ENCODE measurements around the gene SCNN1B. TPM values are rescaled to one million over a fixed set of nuclear protein-coding genes. Genes with fewer than 3 reads are reported as not detected.
A peak's percentile ranks its signal among the peaks of the same experiment; 100 is the strongest.

SCNN1B gene
- total RNA-seq, 1 donor from 2014 or later: 38.3 TPM

DNA sequence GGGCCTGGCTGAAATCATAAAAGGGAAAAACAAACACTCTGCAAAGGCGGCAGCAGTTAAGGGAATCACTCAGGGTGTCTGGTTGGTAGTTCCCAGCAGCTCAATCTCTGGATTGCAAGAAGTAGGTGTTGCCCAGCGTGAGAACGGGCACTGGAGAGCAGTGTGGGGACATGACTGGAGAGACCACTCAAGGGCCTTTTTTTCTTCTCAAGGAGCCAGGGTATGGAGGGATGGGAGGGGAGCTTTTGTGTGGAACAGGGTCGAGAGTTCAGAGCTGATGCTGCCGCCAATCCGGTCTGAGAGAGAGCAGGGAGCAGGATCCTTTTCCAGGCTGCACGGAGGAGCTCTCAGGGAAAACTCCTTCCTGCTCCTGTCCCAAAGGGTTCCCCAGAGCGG lies 15.2 kb downstream of the SCNN1B start:
- TF ChIP-seq, protein P1, sequence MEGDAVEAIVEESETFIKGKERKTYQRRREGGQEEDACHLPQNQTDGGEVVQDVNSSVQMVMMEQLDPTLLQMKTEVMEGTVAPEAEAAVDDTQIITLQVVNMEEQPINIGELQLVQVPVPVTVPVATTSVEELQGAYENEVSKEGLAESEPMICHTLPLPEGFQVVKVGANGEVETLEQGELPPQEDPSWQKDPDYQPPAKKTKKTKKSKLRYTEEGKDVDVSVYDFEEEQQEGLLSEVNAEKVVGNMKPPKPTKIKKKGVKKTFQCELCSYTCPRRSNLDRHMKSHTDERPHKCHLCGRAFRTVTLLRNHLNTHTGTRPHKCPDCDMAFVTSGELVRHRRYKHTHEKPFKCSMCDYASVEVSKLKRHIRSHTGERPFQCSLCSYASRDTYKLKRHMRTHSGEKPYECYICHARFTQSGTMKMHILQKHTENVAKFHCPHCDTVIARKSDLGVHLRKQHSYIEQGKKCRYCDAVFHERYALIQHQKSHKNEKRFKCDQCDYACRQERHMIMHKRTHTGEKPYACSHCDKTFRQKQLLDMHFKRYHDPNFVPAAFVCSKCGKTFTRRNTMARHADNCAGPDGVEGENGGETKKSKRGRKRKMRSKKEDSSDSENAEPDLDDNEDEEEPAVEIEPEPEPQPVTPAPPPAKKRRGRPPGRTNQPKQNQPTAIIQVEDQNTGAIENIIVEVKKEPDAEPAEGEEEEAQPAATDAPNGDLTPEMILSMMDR (IDR thresholded peaks at IDR 0.05): no peak
- peak overlapping the region; percentile 27 for H3K27ac ChIP-seq
- no peaks in the 10 kb centered on the region for H3K36me3 ChIP-seq
- no peak overlapping the region for H3K4me3 ChIP-seq
- H3K27me3 ChIP-seq (ENCODE audit: low read depth): no peaks in the 10 kb centered on the region
- H3K4me1 ChIP-seq: peaks cover 26% of the 10 kb centered on the region
- no peaks in the 10 kb centered on the region for H3K9me3 ChIP-seq
- ATAC-seq (peak; percentile 88 to 90), DNase-seq (peak; percentile 80)
- intact Hi-C loops (cut with DNase I): no loop called here

DNA sequence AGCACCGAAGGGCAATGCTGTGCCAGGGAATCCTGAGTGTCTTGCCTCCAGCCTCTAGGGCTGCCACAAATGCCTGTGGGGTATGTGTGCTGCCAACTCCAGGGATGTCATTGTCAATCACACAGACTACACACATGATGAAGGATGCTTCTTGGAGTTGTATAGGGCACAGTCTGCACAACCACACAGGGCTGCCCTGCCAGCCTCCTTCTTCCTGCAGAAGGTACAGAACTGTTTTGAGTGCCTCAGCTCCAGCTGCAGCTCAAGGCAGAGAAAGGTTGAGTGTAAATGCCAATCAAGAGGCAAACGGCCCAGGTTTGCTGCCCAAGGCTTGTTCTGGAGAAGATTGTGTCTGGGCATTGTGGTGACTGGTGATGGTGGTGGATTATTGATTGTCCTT lies 15.6 kb downstream of the SCNN1B start:
- peaks cover 26% of the 10 kb centered on the region for H3K4me1 ChIP-seq
- ATAC-seq (peak; percentile 0 to 1), DNase-seq (no peak)
- no peak overlapping the region for H3K4me3 ChIP-seq
- H3K9me3 ChIP-seq: no peaks in the 10 kb centered on the region
- H3K27ac ChIP-seq: peak overlapping the region; percentile 27
- intact Hi-C loops (cut with DNase I): no loop called here
- no peaks in the 10 kb centered on the region for H3K27me3 ChIP-seq (ENCODE audit: low read depth)
- TF ChIP-seq, protein P1 (IDR thresholded peaks at IDR 0.05): no peak
- H3K36me3 ChIP-seq: no peaks in the 10 kb centered on the region

DNA sequence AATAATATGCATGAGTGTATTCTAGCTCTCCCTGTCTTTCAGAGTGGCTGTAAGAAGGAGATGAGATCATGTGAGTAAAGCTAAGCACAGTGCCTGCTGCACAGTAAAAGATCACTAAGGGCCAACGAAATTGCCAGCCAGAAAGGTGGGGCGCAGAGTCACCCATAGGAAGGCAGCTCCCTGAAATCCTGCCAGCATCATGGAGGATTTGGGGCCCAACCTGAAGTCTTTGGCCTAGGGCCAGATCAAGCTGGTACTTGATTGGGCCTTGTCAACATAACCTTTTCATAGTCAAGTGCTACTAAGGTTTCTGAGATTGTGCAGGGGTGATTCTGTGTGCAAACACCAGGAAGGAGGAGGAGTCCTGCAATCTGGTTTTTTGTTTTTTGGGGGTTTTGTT lies 16.5 kb downstream of the SCNN1B start:
- peaks cover 26% of the 10 kb centered on the region for H3K4me1 ChIP-seq
- no peaks in the 10 kb centered on the region for H3K9me3 ChIP-seq
- peak overlapping the region; percentile 31 for H3K27ac ChIP-seq
- H3K27me3 ChIP-seq (ENCODE audit: low read depth): no peaks in the 10 kb centered on the region
- H3K4me3 ChIP-seq: no peak overlapping the region
- intact Hi-C loops (cut with DNase I): no loop called here
- DNase-seq: peak; percentile 74
- H3K36me3 ChIP-seq: no peaks in the 10 kb centered on the region
- ATAC-seq: peak; percentile 62 to 71
- TF ChIP-seq, protein P1 (IDR thresholded peaks at IDR 0.05): no peak

DNA sequence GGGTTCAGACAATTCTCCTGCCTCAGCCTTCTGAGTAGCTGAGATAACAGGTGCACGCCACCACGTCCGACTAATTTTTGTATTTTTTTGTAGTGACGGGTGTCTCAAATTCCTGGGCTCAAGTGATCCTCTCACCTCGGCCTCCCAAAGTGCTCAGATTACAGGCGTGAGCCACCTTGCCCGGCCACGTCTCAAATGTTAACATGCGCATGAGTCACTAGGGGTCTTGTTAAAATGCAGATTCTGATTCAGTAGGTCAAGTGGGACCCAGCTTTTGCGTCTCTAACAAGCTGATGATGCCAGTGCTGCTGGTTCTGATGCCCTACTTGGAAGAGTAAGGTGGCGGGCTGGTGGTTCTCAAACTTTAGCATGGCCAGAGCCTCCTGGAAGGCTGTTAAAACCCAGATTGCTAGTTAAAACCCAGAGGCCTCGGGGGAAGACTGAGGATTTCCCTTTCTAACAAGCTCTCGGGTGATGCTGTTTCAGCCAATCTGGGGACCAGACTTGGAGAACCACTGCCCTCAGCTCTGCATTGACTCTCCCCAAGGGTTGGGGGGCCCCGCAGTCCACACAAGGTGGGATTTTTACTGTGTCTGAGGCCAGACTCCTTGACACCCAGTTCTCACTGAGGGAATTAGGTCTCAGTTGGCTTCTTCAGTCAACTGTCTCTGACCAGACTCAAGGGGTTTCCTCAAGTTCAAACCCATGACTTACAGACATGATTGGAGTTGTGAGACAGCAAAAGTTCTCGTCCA lies 17.9 kb downstream of the SCNN1B start:
- intact Hi-C loops (cut with DNase I): no loop called here

DNA sequence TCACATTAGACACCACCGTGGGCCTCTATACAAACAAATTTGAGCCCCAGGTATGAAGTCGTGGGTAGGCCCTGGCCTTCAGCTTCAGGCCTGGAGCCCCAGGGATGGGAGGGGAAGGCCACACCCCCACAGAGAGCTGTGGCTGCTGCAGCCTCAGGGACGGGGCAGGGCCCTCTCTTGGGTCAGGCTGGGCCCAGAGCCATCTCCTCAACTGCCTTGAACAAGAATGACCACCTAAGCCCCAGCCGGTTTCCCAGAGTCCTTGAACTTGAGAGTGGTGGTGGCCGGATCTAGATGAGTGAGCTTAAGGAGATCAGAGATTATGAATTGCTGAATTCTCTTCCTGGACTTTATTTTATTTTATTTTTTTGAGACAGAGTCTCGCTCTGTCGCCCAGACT lies 18.6 kb downstream of the SCNN1B start:
- ATAC-seq (peak; percentile 72 to 80), DNase-seq (peak; percentile 91)
- Histone ChIP-seq H3K4me3 (no peak overlapping the region), H3K36me3 (no peaks in the 10 kb centered on the region), H3K27me3 (ENCODE audit: low read depth) (no peaks in the 10 kb centered on the region), H3K27ac (peak overlapping the region; percentile 56), H3K4me1 (peaks cover 39% of the 10 kb centered on the region), H3K9me3 (no peaks in the 10 kb centered on the region)
- TF ChIP-seq, protein P1 (IDR thresholded peaks at IDR 0.05): no peak
- intact Hi-C loops (cut with DNase I): no loop called here

More for the DNA sequence above, 17.9 kb downstream of the SCNN1B start:
- Histone ChIP-seq H3K4me1 (peaks cover 32% of the 10 kb centered on the region), H3K36me3 (no peaks in the 10 kb centered on the region), H3K4me3 (no peak overlapping the region), H3K27me3 (ENCODE audit: low read depth) (no peaks in the 10 kb centered on the region), H3K9me3 (no peaks in the 10 kb centered on the region), H3K27ac (peak overlapping the region; percentile 49)
- no peak for ATAC-seq
- TF ChIP-seq, protein P1 (IDR thresholded peaks at IDR 0.05): no peak
- DNase-seq: no peak

Measured in lower lobe of right lung (tissue), 2 donors.